Measurements from ENCODE around the gene AXIN2.
"Not testable (repeated sequence)": the region's sequence is repeated elsewhere in the genome, so short reads cannot be mapped to it uniquely, and the experiment has no call there.

The AXIN2 gene

DNA sequence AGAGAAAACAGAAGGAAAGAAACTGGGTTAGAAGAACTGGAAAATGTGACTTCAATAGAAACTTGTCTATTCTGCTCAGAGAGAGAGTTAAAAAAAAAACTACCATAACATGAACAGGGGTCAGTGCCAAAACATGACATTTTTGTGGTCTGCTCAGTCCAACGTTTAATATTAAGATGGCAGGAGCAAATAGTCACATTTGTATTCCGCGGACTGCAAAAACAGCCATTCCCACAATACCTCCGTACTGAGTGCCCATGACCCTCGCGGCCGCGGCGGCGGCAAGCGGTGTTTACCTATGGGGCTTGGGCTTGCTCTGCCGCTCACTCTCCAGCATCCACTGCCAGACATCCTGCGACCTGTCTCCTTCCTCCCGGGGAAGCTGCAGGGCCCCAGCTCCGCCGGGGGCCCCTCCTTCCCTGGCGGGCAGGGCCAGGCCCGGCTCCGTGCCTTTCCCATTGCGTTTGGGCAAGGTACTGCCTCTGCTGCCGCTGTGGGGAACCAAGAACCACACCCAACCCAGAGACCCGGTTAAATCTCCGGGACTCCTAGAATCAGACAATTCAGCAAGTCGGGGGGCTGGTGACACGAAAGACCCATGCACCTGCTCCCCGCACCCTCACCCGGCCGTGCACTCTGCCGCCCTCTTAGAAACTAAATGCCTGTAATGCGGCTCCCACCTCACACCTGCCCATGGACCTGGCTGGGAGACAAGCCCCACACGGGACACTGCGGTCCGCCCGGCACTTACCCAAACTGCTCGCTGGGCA lies 24.7 kb downstream of the AXIN2 start:
- DNase-seq (ENCODE audit: low read depth in 2 of 2): no peak

DNA sequence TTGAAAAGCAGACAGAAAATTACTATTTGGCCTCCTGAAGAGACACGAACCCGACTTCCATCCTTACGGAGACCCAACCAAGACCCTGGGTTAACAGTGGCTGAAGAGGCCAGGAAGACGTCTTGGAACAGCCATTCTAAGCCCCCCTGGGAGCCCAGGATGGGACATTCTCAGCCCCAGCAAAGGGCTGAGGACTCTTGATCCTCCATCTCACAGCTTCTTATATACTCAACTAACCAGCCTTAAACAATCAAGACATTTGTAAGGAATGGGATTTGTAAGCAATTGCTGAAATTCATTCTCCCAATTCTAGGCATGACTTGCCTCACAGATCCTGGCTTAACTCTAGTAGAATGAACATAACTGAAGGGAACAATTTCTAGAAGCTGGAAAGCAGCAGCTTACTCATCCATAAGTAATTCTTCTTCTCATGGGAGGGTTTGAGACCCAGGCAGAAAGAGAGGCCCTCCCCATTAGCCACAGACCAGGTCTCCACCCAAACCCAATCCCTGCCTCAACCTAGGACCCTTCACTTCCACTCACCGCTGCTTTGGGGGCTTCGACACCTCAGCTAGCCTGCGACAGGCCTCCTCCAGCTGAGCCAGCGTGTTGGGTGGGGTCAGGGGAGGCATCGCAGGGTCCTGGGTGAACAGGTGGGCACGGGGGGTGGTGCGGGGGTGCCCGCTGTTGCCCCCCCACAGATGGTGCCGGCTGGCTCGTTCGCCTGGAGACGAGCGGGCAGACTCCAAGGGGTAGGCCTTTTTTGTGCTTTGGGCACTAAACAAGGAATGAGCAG lies 25.5 kb downstream of the AXIN2 start:
- DNase-seq (ENCODE audit: low read depth in 2 of 2): no peak

- DNase-seq (ENCODE audit: low read depth in 2 of 2): no peak
These were observed 27.5 kb downstream of the AXIN2 start for GRCh38 chr17:65533852-65534457.

DNA sequence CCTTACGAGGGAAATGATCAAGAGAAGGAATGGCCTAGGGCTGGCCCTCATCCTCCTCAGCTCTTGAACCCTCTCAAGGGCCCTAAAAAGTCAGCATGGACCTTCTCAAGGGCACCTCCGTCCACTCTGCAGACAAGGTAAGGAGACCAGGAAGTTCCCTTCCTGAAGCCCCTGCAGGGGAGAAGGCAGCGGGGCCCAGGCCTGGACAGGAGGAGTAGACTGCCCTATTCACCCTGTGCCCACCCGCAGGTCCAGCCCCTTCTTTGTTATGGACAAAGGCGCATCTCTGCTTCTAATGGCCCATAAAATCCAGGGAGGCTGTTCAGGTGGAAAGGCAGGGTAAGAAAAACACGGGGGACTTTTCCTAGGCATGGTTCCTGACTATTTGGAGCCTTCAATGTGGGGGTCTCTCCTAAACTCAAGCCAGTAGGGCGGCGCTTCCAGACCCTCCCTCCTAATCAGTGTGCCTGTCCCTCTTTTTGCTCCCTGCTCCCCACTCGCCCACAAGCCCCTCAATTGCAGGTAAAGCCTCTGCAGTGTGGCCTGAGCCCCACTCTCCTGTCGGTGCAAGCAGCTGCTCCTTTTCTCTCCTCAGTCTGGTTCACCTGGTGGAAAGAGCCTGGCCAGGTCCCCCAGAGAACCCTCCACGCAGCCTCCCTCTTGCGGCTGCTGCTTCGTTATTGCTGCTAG lies 28.2 kb downstream of the AXIN2 start:
- DNase-seq (ENCODE audit: low read depth in 2 of 2): no peak

DNA sequence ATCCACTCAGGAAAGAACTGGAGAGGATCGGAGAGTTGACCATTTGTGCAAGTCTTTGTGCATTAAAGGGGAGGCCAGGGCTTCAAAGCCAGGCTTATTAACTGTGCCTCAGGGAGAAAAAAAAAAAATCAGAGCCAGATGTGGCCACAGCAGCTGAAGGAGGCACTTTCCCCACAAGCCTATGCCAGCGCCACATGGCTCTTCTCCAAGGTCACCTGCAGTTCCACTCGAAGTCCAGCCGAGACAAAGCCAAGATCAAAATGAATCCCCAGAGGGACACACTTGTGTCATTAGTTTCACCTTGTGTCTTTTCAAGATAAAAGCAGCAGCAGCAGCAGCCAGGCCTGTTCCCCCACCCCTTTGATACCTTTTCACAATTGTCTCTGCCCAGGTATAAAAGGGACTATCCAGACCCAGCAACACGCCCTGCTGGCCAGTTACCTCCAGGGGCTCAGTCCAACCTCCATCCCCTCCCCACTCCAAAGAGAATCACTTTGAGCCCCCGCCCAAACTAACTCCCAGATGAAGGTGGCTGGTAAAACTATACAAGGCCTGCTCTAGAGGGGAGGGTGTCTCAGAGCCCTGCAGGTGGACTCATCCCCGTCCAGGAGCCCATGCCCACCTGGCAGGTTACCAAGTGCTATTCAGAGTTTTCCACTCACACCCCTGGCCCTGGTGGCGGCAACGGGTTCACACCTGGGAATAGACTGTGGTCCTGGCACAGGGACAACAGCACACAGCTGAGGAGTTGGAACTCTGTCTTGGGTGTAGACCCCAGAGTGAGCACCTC lies 29.2 kb downstream of the AXIN2 start:
- no peak for DNase-seq (ENCODE audit: low read depth in 2 of 2)

- DNase-seq (ENCODE audit: low read depth in 2 of 2): no peak
These were observed 30.0 kb downstream of the AXIN2 start for GRCh38 chr17:65531256-65532100.

DNA sequence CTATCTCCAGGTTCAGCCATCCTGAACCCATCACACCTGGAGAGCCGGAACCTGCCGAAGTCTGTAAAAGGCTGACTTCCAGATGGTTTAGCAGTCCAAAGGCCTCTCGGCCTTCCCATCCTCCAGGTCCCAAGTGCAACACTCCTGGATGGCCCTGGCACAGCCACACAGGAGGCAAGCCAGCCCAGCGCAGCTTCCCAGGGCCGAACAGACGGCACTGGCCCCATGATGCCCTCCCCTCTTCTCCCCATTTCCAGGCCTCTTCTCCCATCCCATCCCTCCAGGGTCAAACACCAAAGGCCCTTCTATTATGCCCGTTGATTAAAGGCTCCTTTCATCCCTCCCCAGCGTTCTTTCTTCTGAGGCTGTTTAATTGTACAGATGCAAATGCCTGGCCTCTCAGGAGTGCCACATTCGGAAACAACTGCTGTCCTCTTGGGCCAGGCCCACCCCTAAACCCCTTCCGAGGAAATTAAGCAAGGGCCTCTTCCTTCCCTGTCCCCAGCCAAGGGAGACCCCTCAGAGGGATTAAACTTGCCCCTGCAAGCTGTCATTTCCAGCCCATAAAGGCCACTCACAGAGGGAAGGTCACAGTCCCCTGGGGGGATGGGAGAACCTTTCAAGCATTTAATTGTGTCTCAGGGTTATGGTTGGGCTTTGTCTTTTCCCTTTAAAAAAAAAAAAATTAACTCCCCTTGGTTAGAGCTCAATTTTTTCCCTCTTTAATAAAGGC lies 30.8 kb downstream of the AXIN2 start:
- DNase-seq (ENCODE audit: low read depth in 2 of 2): no peak

DNA sequence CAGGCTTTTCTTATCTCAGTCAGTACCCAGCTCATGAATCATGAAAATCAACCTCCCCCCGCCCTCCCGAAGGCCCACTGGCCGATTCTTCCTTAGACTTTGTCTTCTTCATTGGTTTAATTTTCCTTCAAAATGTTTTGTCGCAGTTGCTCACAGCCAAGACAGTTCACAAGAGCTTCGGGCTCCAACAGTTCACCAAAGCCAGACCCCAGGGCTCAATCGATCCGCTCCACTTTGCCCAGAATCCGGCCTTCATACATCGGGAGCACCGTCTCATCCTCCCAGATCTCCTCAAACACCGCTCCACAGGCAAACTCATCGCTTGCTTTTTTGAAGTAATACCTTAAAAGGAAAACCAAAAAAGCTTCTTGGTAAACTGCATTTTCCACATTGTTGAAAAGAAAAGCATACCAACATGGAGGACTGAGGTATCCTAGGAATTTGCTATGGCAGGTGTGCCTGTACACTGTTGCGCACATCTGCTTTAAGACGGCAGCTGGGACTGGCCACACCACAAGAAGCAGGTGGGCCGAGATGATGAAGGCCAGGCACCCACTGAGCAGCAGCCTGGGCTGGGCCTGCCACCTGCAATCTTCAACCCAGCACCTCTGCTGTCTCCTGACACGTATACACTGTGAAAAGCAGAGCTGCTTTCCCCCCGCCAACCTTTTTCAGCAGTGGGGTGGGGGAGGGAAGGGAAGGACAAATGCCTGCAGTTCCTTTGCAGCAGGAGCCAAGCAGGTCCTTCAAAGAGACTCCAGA lies 31.5 kb downstream of the AXIN2 start:
- DNase-seq (ENCODE audit: low read depth in 2 of 2): no peak

GRCh38 chr17:65529040-65529633 lies 32.3 kb downstream of the AXIN2 start:
- DNase-seq (ENCODE audit: low read depth in 2 of 2): no peak

GRCh38 chr17:65527857-65528591 lies 33.4 kb downstream of the AXIN2 start:
- DNase-seq (ENCODE audit: low read depth in 2 of 2): no peak

- no peak for DNase-seq (ENCODE audit: low read depth in 2 of 2)
These were observed 34.1 kb downstream of the AXIN2 start for GRCh38 chr17:65527381-65527780.

DNA sequence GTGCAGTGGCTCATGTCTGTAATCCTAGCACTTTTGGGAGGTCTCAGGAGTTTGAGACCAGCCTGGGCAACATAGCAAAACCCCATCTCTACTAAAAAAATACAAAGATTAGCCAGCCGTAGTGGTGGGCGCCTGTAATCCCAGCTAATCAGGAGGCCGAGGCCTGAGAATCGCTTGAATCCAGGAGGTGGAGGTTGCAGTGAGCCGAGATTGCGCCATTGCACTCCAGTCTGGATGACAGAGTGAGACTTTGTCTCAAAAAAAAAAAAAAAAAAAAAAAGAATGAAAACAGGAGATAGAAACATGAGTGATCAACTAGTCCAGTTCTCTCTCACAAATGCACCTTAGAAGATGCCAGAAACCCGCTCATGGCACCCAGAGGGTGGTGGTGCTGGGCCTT lies 34.6 kb downstream of the AXIN2 start:
- not testable (repeated sequence) for DNase-seq (ENCODE audit: low read depth in 2 of 2)

DNA sequence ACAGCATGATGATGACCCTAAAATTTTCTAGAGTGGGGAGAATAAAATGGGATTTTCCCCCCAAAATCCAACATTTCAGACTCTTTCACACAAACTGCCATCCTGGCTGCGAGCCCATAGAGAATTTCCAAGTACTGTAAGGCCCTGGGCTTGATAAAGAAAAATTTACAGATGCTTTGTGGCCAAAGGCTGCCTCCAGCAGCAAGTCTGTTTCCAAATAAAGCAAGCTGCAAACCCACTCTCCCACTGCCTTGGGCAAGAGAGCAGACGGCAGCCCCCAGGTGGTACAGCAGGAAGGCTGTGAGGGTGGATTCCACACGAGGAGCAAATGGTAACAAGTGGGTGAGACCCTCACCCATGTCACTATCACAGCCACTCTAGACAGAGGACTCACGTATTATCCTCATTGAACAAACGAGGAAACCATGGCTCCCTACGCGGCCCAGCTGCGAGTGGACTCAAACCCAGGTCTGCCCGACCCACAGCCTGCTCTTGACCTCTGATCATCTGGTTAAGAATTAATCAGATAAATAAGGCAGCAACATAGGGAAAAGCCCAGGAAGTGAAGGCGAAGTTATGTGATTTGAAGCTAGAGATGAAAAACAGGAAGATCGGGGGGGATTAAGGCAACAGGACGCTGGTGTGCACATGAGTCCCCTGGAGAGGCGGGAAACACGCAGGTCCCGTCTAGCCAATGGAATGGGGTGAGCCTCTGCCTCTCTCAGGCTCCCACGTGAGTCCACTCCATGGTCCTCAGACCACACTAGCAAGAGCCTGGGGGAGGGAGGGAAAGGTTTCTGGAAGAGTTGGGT lies 37.4 kb downstream of the AXIN2 start:
- DNase-seq (ENCODE audit: low read depth in 2 of 2): no peak

- no peak for DNase-seq (ENCODE audit: low read depth in 2 of 2)
These were observed 38.0 kb downstream of the AXIN2 start for GRCh38 chr17:65523411-65523810.

DNA sequence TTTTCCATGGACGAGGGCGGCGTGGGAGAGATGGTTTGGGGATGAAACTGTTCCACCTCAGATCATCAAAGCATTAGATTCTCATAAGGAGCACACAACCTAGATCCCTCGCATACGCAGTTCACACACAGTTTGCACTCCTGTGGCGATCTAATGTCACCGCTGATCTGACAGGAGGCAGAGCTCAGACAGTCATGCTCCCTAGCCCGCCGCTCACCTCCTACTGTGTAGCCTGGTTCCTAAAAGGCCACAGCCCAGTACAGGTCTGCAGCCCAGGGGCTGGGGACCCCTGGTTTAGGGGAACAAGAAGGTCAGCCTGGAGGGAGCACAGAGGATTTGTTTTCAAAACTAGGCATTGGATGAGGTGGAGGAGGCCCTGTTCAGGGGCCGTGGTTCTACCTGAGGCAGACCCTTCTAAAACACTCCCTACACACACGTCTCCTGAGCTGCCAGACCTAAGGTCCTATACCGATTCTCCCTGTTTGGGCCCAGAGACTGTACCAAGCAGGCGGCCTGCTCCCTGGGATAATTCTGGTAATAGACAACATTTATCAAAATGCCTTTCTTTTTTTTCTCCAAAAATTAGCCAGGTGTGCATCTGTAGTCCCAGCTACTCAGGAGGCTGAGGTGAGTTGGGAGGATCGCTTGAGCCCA lies 38.6 kb downstream of the AXIN2 start:
- no peak for DNase-seq (ENCODE audit: low read depth in 2 of 2)

- no peak for DNase-seq (ENCODE audit: low read depth in 2 of 2)
These were observed 42.0 kb downstream of the AXIN2 start for GRCh38 chr17:65519462-65519861.

All from stimulated activated CD8-positive, alpha-beta memory T cell treated with anti-CD3 and anti-CD28 coated beads, Interleukin-7, amount 100 ng/mL, for 1 hour (primary cell).